Neuronal stem cell (in vitro differentiated cells): ENCODE results near the gene SERPINA10.
A peak's percentile ranks its signal among the peaks of the same experiment; 100 is the strongest.

Experiments
- DNase-seq: peaks from one replicate; pipeline ENCODE4 v3.0.0-alpha.2; 2013; ENCODE audit warnings: low spot score
- H2AFZ ChIP-seq: one replicate; pipeline ENCODE4 v1.6.1; 2013; ENCODE audit warnings: mild to moderate bottlenecking, low read length, inconsistent platforms
- H2AK5ac ChIP-seq: 2 replicates; pipeline ENCODE4 v1.6.1; 2013; ENCODE audit warnings: low read depth, mild to moderate bottlenecking, inconsistent platforms, low read length, moderate library complexity, mixed read lengths
- H2BK120ac ChIP-seq: 2 replicates; pipeline ENCODE4 v1.6.1; 2013; ENCODE audit warnings: low read depth, mild to moderate bottlenecking, inconsistent platforms, low read length, moderate library complexity, mixed read lengths
- H2BK12ac ChIP-seq: one replicate; pipeline ENCODE4 v1.6.1; 2013; ENCODE audit warnings: low read length, inconsistent platforms
- H2BK15ac ChIP-seq: 2 replicates; pipeline ENCODE4 v1.6.1; 2013; ENCODE audit warnings: mild to moderate bottlenecking, low read length, inconsistent platforms, mixed read lengths
- H2BK5ac ChIP-seq: one replicate; pipeline ENCODE4 v1.6.1; 2013; ENCODE audit warnings: inconsistent platforms, mild to moderate bottlenecking, low read length, moderate library complexity
- H3K14ac ChIP-seq: one replicate; pipeline ENCODE4 v1.6.1; 2013; ENCODE audit warnings: low read length, inconsistent platforms
- H3K18ac ChIP-seq: 2 replicates; pipeline ENCODE4 v1.6.1; 2013; ENCODE audit warnings: low read length, inconsistent platforms
- H3K23ac ChIP-seq: 2 replicates; pipeline ENCODE4 v1.6.1; 2013; ENCODE audit warnings: low read depth, mild to moderate bottlenecking, mixed read lengths, low read length, inconsistent platforms; ENCODE audit not compliant: poor library complexity
- H3K27ac ChIP-seq: replicated peaks from 3 replicates; pipeline ENCODE4 v1.5.1; 2013; ENCODE audit warnings: low read length, inconsistent platforms
- H3K27me3 ChIP-seq, 3 experiments: 2 replicates each; pipeline ENCODE4 v1.6.1; 2013; ENCODE audit warnings: low read length in 3 of 3, mild to moderate bottlenecking in 2 of 3, inconsistent platforms in 1 of 3, low read depth in 1 of 3, mixed read lengths in 1 of 3, moderate library complexity in 1 of 3; ENCODE audit not compliant: control insufficient read depth in 3 of 3, insufficient read depth in 3 of 3
- H3K36me3 ChIP-seq, 2 donors: replicated peaks in 1 of 2; 2 replicates each; pipeline ENCODE4 v1.6.1; 2013; ENCODE audit warnings: low read length in 2 of 2; ENCODE audit not compliant: control insufficient read depth in 2 of 2, insufficient read depth in 2 of 2
- H3K4ac ChIP-seq: 2 replicates; pipeline ENCODE4 v1.6.1; 2013; ENCODE audit warnings: inconsistent platforms, mild to moderate bottlenecking, low read length, moderate library complexity
- H3K4me1 ChIP-seq, 2 donors: 1 replicate in 1 of 2; 2 replicates in 1 of 2; pipeline ENCODE4 v1.6.1; 2013; ENCODE audit warnings: low read length in 2 of 2, low read depth in 1 of 2; ENCODE audit not compliant: control insufficient read depth in 2 of 2, insufficient read depth in 1 of 2
- H3K4me2 ChIP-seq: one replicate; pipeline ENCODE4 v1.6.1; 2013; ENCODE audit warnings: mild to moderate bottlenecking, low read length, inconsistent platforms; ENCODE audit not compliant: insufficient read depth, poor library complexity, severe bottlenecking
- H3K4me3 ChIP-seq, 2 donors: 2 replicates each; pipeline ENCODE4 v1.5.1; 2013; ENCODE audit warnings: low read length in 2 of 2, mild to moderate bottlenecking in 2 of 2, inconsistent platforms in 1 of 2, moderate library complexity in 1 of 2
- H3K79me1 ChIP-seq: one replicate; pipeline ENCODE4 v1.6.1; 2013; ENCODE audit warnings: low read depth, mild to moderate bottlenecking, inconsistent platforms, low read length, moderate library complexity
- H3K9ac ChIP-seq: one replicate; pipeline ENCODE4 v1.6.1; 2013; ENCODE audit warnings: mild to moderate bottlenecking, low read depth, low read length, inconsistent platforms; ENCODE audit not compliant: poor library complexity
- H3K9me3 ChIP-seq, 2 donors: replicated peaks in 1 of 2; 2 replicates each; pipeline versions ENCODE3 to v1.6.1; 2013; ENCODE audit warnings: low read length in 2 of 2, mild to moderate bottlenecking in 2 of 2, inconsistent platforms in 1 of 2, low read depth in 1 of 2, mixed read lengths in 1 of 2, moderate library complexity in 1 of 2; ENCODE audit not compliant: control insufficient read depth in 2 of 2, insufficient read depth in 1 of 2
- H4K8ac ChIP-seq: one replicate; pipeline ENCODE4 v1.6.1; 2013; ENCODE audit warnings: low read depth, mild to moderate bottlenecking, inconsistent platforms, low read length, moderate library complexity
- H4K91ac ChIP-seq: one replicate; pipeline ENCODE4 v1.6.1; 2013; ENCODE audit warnings: low read length, low read depth, mild to moderate bottlenecking, inconsistent platforms; ENCODE audit not compliant: poor library complexity
- WGBS, 2 donors: extraction: QIAGEN DNeasy Blood & Tissue Kit; methylation state at CpG; one replicate each; pipeline ENCODE4 v1.1.7; 2013; ENCODE audit warnings: missing lambda C conversion rate in 2 of 2, mixed read lengths in 1 of 2; ENCODE audit not compliant: insufficient read length in 2 of 2, insufficient replicate concordance in 1 of 2; ENCODE audit errors: extremely low coverage in 2 of 2; 5-methylcytosine and 5-hydroxymethylcytosine counted together

The SERPINA10 gene

GRCh38 chr14:94329857-94330256 is 36.8 kb upstream of the SERPINA10 start:
- H2AFZ ChIP-seq = no peak overlapping the region
- H3K27me3 ChIP-seq = peaks cover 0 to 2% (median 0%) of the 10 kb centered on the region in 3 experiments
- no peak overlapping the region for H3K4ac ChIP-seq
- H2BK12ac ChIP-seq = no peak overlapping the region
- no peak overlapping the region for H2BK120ac ChIP-seq
- H4K8ac ChIP-seq = no peak overlapping the region
- H2BK5ac ChIP-seq = no peak overlapping the region
- H3K79me1 ChIP-seq = no peaks in the 10 kb centered on the region
- H3K36me3 ChIP-seq = no peaks in the 10 kb centered on the region
- H3K4me1 ChIP-seq = no peaks in the 10 kb centered on the region
- no peak overlapping the region for H4K91ac ChIP-seq
- H3K14ac ChIP-seq = peak overlapping the region; percentile 56
- no peak overlapping the region for H2AK5ac ChIP-seq
- no peak overlapping the region for H2BK15ac ChIP-seq
- H3K4me3 ChIP-seq = no peak overlapping the region
- H3K9me3 ChIP-seq = no peaks in the 10 kb centered on the region
- no peak for DNase-seq
- WGBS, 2 donors = no CpG with 5 or more reads among the region's 4 CpGs
- no peak overlapping the region for H3K23ac ChIP-seq
- no peak overlapping the region for H3K4me2 ChIP-seq
- peak overlapping the region; percentile 48 for H3K18ac ChIP-seq
- H3K9ac ChIP-seq = no peak overlapping the region
- no peak overlapping the region for H3K27ac ChIP-seq

- Histone ChIP-seq H2AK5ac (no peak overlapping the region), H3K4ac (no peak overlapping the region), H2BK120ac (no peak overlapping the region), H2BK12ac (no peak overlapping the region), H3K18ac (no peak overlapping the region), H3K4me2 (no peak overlapping the region), H2AFZ (no peak overlapping the region), H3K9ac (no peak overlapping the region), H4K8ac (no peak overlapping the region), H3K9me3 (no peaks in the 10 kb centered on the region), H2BK5ac (no peak overlapping the region), H4K91ac (no peak overlapping the region), H3K4me1 (no peaks in the 10 kb centered on the region), H3K27ac (no peak overlapping the region), H3K4me3 (no peak overlapping the region), H3K36me3 (no peaks in the 10 kb centered on the region), H3K27me3 (peaks cover 0 to 2% (median 0%) of the 10 kb centered on the region in 3 experiments), H3K23ac (no peak overlapping the region), H2BK15ac (no peak overlapping the region), H3K14ac (no peak overlapping the region), H3K79me1 (no peaks in the 10 kb centered on the region)
- no peak for DNase-seq
- no CpG with 5 or more reads among the region's 2 CpGs for WGBS, 2 donors
These were observed 35.1 kb upstream of the SERPINA10 start for GRCh38 chr14:94328196-94328595.

GRCh38 chr14:94322648-94323570 is 29.8 kb upstream of the SERPINA10 start, which contains the start of gene SERPINA6:
Gene SERPINA6 (minus strand): TSS chr14:94323336. CDS start chr14:94314648, 8,688 bp downstream.
- Histone ChIP-seq H2BK120ac (no peak within 1 kb of the TSS), H3K36me3 (no peaks in the 10 kb centered on the region), H4K8ac (no peak within 1 kb of the TSS), H3K9me3 (no peaks in the 10 kb centered on the region), H2BK12ac (no peak within 1 kb of the TSS), H2BK5ac (no peak within 1 kb of the TSS), H3K4ac (no peak within 1 kb of the TSS), H3K23ac (no peak within 1 kb of the TSS), H3K4me2 (no peak within 1 kb of the TSS), H3K79me1 (no peaks in the 10 kb centered on the region), H4K91ac (no peak within 1 kb of the TSS), H2AFZ (peak within 1 kb of the TSS; percentile 3), H3K14ac (no peak within 1 kb of the TSS), H3K4me3 (no peak within 1 kb of the TSS), H3K27ac (no peak within 1 kb of the TSS), H2AK5ac (peak within 1 kb of the TSS; percentile 42), H3K4me1 (peaks cover 0 to 2% of the 10 kb centered on the region in 2 donors), H3K18ac (peak within 1 kb of the TSS; percentile 6), H2BK15ac (no peak within 1 kb of the TSS), H3K27me3 (no peaks in the 10 kb centered on the region), H3K9ac (no peak within 1 kb of the TSS)
- no CpG with 5 or more reads among the region's 15 CpGs for WGBS, 2 donors
- DNase-seq = no peak

- Histone ChIP-seq H2AK5ac (no peak overlapping the region), H3K4me1 (peaks cover 0 to 2% of the 10 kb centered on the region in 2 donors), H3K4me3 (no peak overlapping the region), H4K8ac (no peak overlapping the region), H3K4ac (no peak overlapping the region), H3K4me2 (no peak overlapping the region), H3K14ac (no peak overlapping the region), H3K27ac (no peak overlapping the region), H2AFZ (no peak overlapping the region), H2BK15ac (no peak overlapping the region), H2BK12ac (no peak overlapping the region), H4K91ac (no peak overlapping the region), H3K27me3 (no peaks in the 10 kb centered on the region), H3K9me3 (no peaks in the 10 kb centered on the region), H3K9ac (no peak overlapping the region), H3K36me3 (no peaks in the 10 kb centered on the region), H3K23ac (no peak overlapping the region), H3K79me1 (no peaks in the 10 kb centered on the region), H2BK5ac (no peak overlapping the region), H3K18ac (no peak overlapping the region), H2BK120ac (no peak overlapping the region)
- no peak for DNase-seq
- no CpG with 5 or more reads among the region's 5 CpGs for WGBS, 2 donors
These were observed 28.6 kb upstream of the SERPINA10 start for GRCh38 chr14:94321421-94322271.
